ENCODE results near the gene HEXB. TPM values are rescaled to one million over a fixed set of nuclear protein-coding genes. Genes with fewer than 3 reads are reported as not detected.

Gene HEXB
- total and polyA plus RNA-seq, 2 of the 13 experiments (the other 11 are each of a cell fraction or from before 2014, with no cell fraction given): 100 to 104 TPM

DNA sequence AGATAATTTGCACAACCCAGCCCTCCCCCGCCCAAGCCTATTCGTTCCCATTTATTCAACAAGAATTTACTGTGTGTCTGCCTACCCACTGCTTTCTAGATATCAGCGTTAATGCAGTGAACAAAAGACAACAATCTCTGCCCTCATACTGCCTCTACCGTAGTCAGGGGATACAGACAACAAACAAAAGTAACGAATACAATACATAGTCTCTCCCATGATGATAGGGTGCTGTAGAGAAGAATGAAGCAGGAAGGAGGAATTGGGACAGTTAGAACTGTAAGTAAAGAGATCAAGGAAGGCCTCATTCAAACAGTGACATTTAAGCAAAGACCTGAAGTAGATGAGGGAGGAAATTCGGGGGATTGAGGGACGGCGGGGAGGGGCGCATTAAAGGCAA, 80.2 kb downstream of the HEXB start:
- ATAC-seq: peak; percentile 6
- H3K4me3 ChIP-seq (replicated peaks in 1 of 3; ENCODE audit: insufficient read depth in 1 of 3, low read depth in 2 of 3, low read length in 3 of 3): peak overlapping the region in 1 of 3 experiments; percentile 16; a peak in 1 of 6 replicates
- TF ChIP-seq, protein P1, sequence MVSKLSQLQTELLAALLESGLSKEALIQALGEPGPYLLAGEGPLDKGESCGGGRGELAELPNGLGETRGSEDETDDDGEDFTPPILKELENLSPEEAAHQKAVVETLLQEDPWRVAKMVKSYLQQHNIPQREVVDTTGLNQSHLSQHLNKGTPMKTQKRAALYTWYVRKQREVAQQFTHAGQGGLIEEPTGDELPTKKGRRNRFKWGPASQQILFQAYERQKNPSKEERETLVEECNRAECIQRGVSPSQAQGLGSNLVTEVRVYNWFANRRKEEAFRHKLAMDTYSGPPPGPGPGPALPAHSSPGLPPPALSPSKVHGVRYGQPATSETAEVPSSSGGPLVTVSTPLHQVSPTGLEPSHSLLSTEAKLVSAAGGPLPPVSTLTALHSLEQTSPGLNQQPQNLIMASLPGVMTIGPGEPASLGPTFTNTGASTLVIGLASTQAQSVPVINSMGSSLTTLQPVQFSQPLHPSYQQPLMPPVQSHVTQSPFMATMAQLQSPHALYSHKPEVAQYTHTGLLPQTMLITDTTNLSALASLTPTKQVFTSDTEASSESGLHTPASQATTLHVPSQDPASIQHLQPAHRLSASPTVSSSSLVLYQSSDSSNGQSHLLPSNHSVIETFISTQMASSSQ (IDR thresholded peaks at IDR 0.05; ENCODE audit: low read depth): no peak
- TF ChIP-seq, protein P1 (CRISPR knock-in tag; IDR thresholded peaks at IDR 0.05; ENCODE audit: borderline replicate concordance): no peak
- TF ChIP-seq RFX1 (IDR thresholded peaks at IDR 0.05): peak; percentile 15; the same call in 1 of the 2 replicates
- in situ Hi-C loops (cut with HindIII; ENCODE audit: extremely low pct_ligation_motif_present, low pct_unique_long_range_greater_than_20kb) (loop anchor here (5.0 kb wide), 1 partner anchor 152 kb away; no protein-coding TSS in a partner anchor), intact Hi-C loops (cut with micrococcal nuclease; ENCODE audit: unreplicated experiment) (loop anchor here (5.0 kb wide), 1 partner anchor 152 kb away; no protein-coding TSS in a partner anchor)
- ChIA-PET POLR2A (no interaction called here), CTCF (ENCODE audit: low intra/inter-chr PET ratio, low total read pairs) (interaction anchor here (4.0 kb wide), 1 partner anchor 154 kb away, joined by 14 read pairs; no protein-coding TSS in a partner anchor)
- H3K9ac ChIP-seq (ENCODE audit: insufficient read depth, low read depth, low read length): peak overlapping the region; percentile 83
- DNase-seq (ENCODE audit: low spot score): peak; percentile 48
- H3K9me3 ChIP-seq (ENCODE audit: low read length): no peaks in the 10 kb centered on the region
- no peak for FAIRE-seq
- H3K79me2 ChIP-seq (ENCODE audit: insufficient read depth, low read length): peaks cover 49% of the 10 kb centered on the region
- no peaks in the 10 kb centered on the region for H4K20me1 ChIP-seq (ENCODE audit: insufficient read depth, low read length)
- peak overlapping the region; percentile 89 for H3K4me2 ChIP-seq (ENCODE audit: low read depth, low read length)
- WGBS (ENCODE audit: low lambda C conversion rate): 76% methylated on average over 9 of the region's 9 CpGs
- peaks cover 3 to 33% of the 10 kb centered on the region in 2 experiments; a peak in 4 of 5 replicates for H3K36me3 ChIP-seq (replicated peaks in 1 of 2; ENCODE audit: control insufficient read depth in 1 of 2, insufficient read depth in 2 of 2, low read length in 2 of 2)
- peak overlapping the region; percentile 64 for H3K27ac ChIP-seq (ENCODE audit: extremely low read length, insufficient read depth, low read length)
- BruUV-seq (replicated peaks): no TSS peak
- H3K4me1 ChIP-seq (ENCODE audit: insufficient read depth, low read length): peaks cover 27% of the 10 kb centered on the region
- H3K27me3 ChIP-seq (ENCODE audit: control insufficient read depth in 1 of 2, insufficient read depth in 2 of 2, low read length in 2 of 2): no peaks in the 10 kb centered on the region; a peak in 1 of 5 replicates
- no peak overlapping the region for H2AFZ ChIP-seq (ENCODE audit: low read length)

All from HepG2 (cell line).